Panc1 (cell line): ENCODE results near the gene DPH6. TPM values are rescaled to one million over a fixed set of nuclear protein-coding genes. Genes with fewer than 3 reads are reported as not detected.

Experiments used
- ATAC-seq: fragments of 200-7000 bp; cut with Tn5 transposase; 2 replicates; pipeline ENCODE4 v1.9.1; 2020; ENCODE audit warnings: mild to moderate bottlenecking, moderate library complexity
- BruUV-seq: library from RNA; stranded (reverse); fragments of 400-500 nt; replicated peaks from 2 replicates; lab custom pipeline; 2021; lab: Mats Ljungman, UMichigan
- CTCF ChIA-PET: fragments of 300-600 bp; sonication (Branson Sonifier 250); formaldehyde crosslinking; loops from one replicate; lab custom pipeline; 2022; ENCODE audit warnings: antibody characterized with exemption; lab: Charles Lee
- POLR2A ChIA-PET: fragments of 300-600 bp; sonication (Branson Sonifier 250); formaldehyde crosslinking; loops from one replicate; lab custom pipeline; 2022; ENCODE audit warnings: antibody characterized with exemption; lab: Charles Lee
- DNase-seq: peaks from one replicate; pipeline ENCODE4 v3.0.0-alpha.2; 2010; ENCODE audit warnings: low read depth, low spot score
- H3K27ac ChIP-seq: 2 replicates; pipeline ENCODE4 v1.5.1; 2011; ENCODE audit warnings: mild to moderate bottlenecking, low read length, inconsistent platforms
- H3K27me3 ChIP-seq: fragments of 200-500 bp; sonication (Bioruptor generic); 2 replicates; pipeline ENCODE4 v1.6.0; 2014; ENCODE audit warnings: low read length, inconsistent platforms; ENCODE audit not compliant: control insufficient read depth, insufficient read depth
- H3K36me3 ChIP-seq: fragments of 200-500 bp; sonication (Bioruptor generic); 2 replicates; pipeline ENCODE4 v1.5.1; 2014; ENCODE audit warnings: inconsistent platforms, mild to moderate bottlenecking, low read length, moderate library complexity; ENCODE audit not compliant: control insufficient read depth, insufficient read depth
- H3K4me1 ChIP-seq: 2 replicates; pipeline ENCODE4 v1.5.1; 2011; ENCODE audit warnings: inconsistent platforms, mild to moderate bottlenecking, low read length, moderate library complexity; ENCODE audit not compliant: control insufficient read depth, insufficient read depth
- H3K4me3 ChIP-seq, 2 experiments: 2 replicates each; pipeline ENCODE4 v1.5.1; 2011 to 2012; ENCODE audit warnings: low read depth in 2 of 2, low read length in 2 of 2, mild to moderate bottlenecking in 2 of 2, inconsistent platforms in 1 of 2, moderate library complexity in 1 of 2
- H3K9me3 ChIP-seq: fragments of 200-500 bp; sonication (Bioruptor generic); 2 replicates; pipeline ENCODE4 v1.5.1; 2014; ENCODE audit warnings: low read depth, mild to moderate bottlenecking, inconsistent platforms, low read length, moderate library complexity; ENCODE audit not compliant: control insufficient read depth, insufficient read depth
- POLR2AphosphoS5 ChIP-seq: IDR thresholded peaks from 2 replicates; pipeline ENCODE4 v1.6.1; 2012; ENCODE audit warnings: mild to moderate bottlenecking, low read depth, low read length, moderate library complexity
- SIN3A ChIP-seq: IDR thresholded peaks from 2 replicates; pipeline ENCODE4 v1.6.1; 2012; ENCODE audit warnings: low read depth, mild to moderate bottlenecking, low read length, moderate library complexity, borderline replicate concordance; ENCODE audit not compliant: insufficient read depth
- TCF7L2 ChIP-seq: IDR thresholded peaks from 2 replicates; pipeline ENCODE4 v1.6.1; 2011; ENCODE audit warnings: mild to moderate bottlenecking, low read depth, low read length, inconsistent platforms
- in situ Hi-C: cut with HindIII; loops from 2 replicates; pipeline ENCODE4 v1.10.0; 2016; ENCODE audit warnings: low sequenced_read_pairs, low pct_unique_long_range_greater_than_20kb
- intact Hi-C: fragments of 100-400 bp; cut with micrococcal nuclease; formaldehyde crosslinking; loops from one replicate; pipeline ENCODE4 v1.10.0; 2022; ENCODE audit not compliant: unreplicated experiment
- total RNA-seq: library from RNA; stranded (reverse); gene quantifications from one replicate; pipeline ENCODE4 v1.2.1, GENCODE V29; 2021; ENCODE audit not compliant: unreplicated experiment
- TF ChIP-seq, protein P1 (sequence below): fragments of 450-650 bp; IDR thresholded peaks from 2 replicates; pipeline ENCODE4 v1.5.1; 2017; ENCODE audit warnings: mild to moderate bottlenecking
- TF ChIP-seq, protein P2 (sequence below), 2 experiments: IDR thresholded peaks; 2 replicates each; pipeline ENCODE4 v1.6.1; 2011 to 2012; ENCODE audit warnings: low read depth in 2 of 2, control low read depth in 1 of 2, low read length in 1 of 2, mild to moderate bottlenecking in 1 of 2, moderate library complexity in 1 of 2; ENCODE audit not compliant: insufficient read depth in 1 of 2

Gene DPH6
- total RNA-seq, 1 experiment from 2014 or later: 24.0 TPM

DNA sequence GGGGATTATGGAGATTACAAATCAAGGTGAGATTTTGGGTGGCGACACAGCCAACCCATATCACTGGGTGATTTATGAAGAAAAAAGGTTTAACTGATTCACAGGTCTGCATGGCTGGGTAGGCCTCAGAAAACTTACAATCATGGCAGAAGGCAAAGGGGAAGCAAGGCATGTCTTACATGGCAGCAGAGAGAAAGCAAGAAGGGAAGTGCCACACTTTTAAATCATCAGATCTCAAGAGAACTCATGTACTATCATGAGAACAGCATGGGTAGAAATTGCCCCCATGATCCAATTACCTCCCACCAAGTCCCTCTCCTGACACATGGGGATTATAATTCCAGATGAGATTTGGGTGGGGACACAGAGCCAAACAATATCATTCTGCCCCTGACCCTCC, 59.7 kb downstream of the DPH6 start:
- no peaks in the 10 kb centered on the region for H3K4me1 ChIP-seq
- H3K27ac ChIP-seq: no peak overlapping the region
- POLR2A ChIA-PET: no interaction called here
- in situ Hi-C loops: no loop called here
- CTCF ChIA-PET: no interaction called here
- BruUV-seq: no TSS peak
- no peaks in the 10 kb centered on the region; the same call in 1 of the 2 replicates for H3K9me3 ChIP-seq
- H3K4me3 ChIP-seq: no peak overlapping the region
- TF ChIP-seq TCF7L2 (no peak), SIN3A (no peak), POLR2AphosphoS5 (no peak)
- TF ChIP-seq, protein P1, sequence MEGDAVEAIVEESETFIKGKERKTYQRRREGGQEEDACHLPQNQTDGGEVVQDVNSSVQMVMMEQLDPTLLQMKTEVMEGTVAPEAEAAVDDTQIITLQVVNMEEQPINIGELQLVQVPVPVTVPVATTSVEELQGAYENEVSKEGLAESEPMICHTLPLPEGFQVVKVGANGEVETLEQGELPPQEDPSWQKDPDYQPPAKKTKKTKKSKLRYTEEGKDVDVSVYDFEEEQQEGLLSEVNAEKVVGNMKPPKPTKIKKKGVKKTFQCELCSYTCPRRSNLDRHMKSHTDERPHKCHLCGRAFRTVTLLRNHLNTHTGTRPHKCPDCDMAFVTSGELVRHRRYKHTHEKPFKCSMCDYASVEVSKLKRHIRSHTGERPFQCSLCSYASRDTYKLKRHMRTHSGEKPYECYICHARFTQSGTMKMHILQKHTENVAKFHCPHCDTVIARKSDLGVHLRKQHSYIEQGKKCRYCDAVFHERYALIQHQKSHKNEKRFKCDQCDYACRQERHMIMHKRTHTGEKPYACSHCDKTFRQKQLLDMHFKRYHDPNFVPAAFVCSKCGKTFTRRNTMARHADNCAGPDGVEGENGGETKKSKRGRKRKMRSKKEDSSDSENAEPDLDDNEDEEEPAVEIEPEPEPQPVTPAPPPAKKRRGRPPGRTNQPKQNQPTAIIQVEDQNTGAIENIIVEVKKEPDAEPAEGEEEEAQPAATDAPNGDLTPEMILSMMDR: no peak
- TF ChIP-seq, protein P2, sequence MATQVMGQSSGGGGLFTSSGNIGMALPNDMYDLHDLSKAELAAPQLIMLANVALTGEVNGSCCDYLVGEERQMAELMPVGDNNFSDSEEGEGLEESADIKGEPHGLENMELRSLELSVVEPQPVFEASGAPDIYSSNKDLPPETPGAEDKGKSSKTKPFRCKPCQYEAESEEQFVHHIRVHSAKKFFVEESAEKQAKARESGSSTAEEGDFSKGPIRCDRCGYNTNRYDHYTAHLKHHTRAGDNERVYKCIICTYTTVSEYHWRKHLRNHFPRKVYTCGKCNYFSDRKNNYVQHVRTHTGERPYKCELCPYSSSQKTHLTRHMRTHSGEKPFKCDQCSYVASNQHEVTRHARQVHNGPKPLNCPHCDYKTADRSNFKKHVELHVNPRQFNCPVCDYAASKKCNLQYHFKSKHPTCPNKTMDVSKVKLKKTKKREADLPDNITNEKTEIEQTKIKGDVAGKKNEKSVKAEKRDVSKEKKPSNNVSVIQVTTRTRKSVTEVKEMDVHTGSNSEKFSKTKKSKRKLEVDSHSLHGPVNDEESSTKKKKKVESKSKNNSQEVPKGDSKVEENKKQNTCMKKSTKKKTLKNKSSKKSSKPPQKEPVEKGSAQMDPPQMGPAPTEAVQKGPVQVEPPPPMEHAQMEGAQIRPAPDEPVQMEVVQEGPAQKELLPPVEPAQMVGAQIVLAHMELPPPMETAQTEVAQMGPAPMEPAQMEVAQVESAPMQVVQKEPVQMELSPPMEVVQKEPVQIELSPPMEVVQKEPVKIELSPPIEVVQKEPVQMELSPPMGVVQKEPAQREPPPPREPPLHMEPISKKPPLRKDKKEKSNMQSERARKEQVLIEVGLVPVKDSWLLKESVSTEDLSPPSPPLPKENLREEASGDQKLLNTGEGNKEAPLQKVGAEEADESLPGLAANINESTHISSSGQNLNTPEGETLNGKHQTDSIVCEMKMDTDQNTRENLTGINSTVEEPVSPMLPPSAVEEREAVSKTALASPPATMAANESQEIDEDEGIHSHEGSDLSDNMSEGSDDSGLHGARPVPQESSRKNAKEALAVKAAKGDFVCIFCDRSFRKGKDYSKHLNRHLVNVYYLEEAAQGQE (IDR thresholded peaks at IDR 0.05; ENCODE audit: insufficient read depth in 1 of 2, low read depth in 2 of 2, low read length in 1 of 2): no peak
- ATAC-seq (no peak), DNase-seq (no peak)
- H3K36me3 ChIP-seq: no peaks in the 10 kb centered on the region
- H3K27me3 ChIP-seq: no peaks in the 10 kb centered on the region
- intact Hi-C loops: no loop called here

DNA sequence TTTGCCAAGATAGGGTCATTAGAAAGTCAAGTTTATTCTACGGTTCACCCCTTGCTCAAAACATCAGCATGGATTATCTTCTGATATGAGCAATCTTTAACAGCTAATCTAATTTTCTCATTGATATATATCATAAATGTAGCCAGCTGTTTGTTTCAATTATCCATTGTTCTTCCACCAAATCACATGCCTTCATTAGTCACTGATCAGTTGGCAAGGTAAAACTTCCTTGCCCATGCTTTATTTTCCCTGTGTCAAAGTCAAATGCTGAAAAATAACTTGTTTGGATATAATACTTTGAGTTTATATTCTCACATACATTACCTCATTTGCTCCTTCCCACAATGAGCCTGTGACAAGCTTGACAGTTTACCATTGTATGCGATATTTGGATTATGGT, 60.6 kb downstream of the DPH6 start:
- POLR2A ChIA-PET: no interaction called here
- no peak for ATAC-seq

More for the DNA sequence above, 60.6 kb downstream of the DPH6 start:
- intact Hi-C loops: no loop called here
- TF ChIP-seq, protein P2 (IDR thresholded peaks at IDR 0.05; ENCODE audit: insufficient read depth in 1 of 2, low read depth in 2 of 2, low read length in 1 of 2): no peak
- TF ChIP-seq SIN3A (no peak), TCF7L2 (no peak), POLR2AphosphoS5 (no peak)
- TF ChIP-seq, protein P1: no peak
- in situ Hi-C loops: no loop called here
- Histone ChIP-seq H3K4me3 (no peak overlapping the region), H3K9me3 (no peaks in the 10 kb centered on the region; the same call in 1 of the 2 replicates), H3K27me3 (no peaks in the 10 kb centered on the region), H3K36me3 (no peaks in the 10 kb centered on the region), H3K27ac (no peak overlapping the region), H3K4me1 (no peaks in the 10 kb centered on the region)
- no peak for DNase-seq
- BruUV-seq: no TSS peak
- CTCF ChIA-PET: interaction anchor here (0.5 kb wide), 1 partner anchor 13 kb away, joined by 4 read pairs; no protein-coding TSS in a partner anchor
